GM19240 (cell line): ENCODE measurements around the gene ALPL.

Experiments used
- DNase-seq: peaks from one replicate; pipeline ENCODE4 v3.0.0; 2011; ENCODE audit warnings: low spot score; ENCODE audit not compliant: insufficient read length

Gene ALPL

DNA sequence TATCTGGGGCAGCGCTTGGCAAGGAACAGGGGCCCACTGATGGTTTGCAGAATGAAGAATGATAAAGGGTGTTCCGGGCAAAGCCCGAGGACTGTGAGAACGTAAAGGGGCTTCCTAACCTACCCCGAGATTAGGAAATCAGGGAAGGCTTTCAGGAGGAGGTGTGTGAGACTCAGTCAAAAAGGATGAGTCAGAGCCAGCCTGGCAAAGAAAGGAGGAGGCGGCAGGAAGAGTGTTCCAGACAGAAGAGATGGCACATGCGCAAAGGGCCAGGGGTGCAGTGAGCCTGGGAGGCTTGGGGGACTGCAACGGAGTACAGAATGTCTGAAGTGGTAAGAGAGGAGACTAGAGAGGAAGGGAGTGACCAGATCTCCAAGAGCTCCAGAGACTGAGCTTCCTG lies 89.7 kb downstream of the ALPL start:
- no peak for DNase-seq

GRCh38 chr1:21599402-21599801 lies 90.2 kb downstream of the ALPL start:
- DNase-seq = no peak

DNA sequence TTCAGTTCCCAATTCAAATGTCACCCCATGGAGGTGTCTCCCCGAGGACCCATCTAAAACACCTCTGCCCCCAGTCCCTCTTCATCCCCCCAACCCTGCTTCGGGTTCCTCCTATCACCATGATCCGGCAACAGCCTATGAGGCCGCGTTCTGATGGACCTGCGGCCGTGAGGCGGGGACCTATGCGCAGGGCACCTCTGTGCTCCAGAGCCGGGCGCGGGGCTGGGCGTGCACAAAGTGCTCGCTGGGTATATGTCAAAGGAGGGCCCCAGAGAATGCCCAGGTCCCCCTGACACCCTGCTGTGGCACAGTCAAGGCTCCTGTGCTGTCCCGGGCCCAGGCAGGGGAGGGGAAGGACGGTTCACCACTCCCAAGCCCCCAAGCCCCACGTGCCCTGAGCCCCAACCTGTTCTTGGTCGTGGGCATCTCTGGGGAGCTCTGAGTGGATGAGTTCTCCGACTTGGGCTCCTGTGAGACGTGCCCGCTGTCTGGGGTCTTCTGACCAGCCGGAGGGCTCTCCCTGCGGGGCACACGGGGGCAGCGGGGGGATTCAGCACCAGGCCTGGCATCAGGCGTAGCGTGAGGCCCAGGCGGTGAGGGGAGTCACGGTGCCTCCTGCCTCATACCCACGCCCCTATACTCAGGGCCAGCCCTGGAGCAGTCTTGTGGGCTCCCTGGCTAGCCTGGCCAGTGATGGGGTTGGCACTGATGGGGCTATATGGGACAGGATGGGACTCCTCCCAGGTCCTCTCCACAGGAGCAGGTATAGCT lies 92.2 kb downstream of the ALPL start:
- DNase-seq = no peak

DNA sequence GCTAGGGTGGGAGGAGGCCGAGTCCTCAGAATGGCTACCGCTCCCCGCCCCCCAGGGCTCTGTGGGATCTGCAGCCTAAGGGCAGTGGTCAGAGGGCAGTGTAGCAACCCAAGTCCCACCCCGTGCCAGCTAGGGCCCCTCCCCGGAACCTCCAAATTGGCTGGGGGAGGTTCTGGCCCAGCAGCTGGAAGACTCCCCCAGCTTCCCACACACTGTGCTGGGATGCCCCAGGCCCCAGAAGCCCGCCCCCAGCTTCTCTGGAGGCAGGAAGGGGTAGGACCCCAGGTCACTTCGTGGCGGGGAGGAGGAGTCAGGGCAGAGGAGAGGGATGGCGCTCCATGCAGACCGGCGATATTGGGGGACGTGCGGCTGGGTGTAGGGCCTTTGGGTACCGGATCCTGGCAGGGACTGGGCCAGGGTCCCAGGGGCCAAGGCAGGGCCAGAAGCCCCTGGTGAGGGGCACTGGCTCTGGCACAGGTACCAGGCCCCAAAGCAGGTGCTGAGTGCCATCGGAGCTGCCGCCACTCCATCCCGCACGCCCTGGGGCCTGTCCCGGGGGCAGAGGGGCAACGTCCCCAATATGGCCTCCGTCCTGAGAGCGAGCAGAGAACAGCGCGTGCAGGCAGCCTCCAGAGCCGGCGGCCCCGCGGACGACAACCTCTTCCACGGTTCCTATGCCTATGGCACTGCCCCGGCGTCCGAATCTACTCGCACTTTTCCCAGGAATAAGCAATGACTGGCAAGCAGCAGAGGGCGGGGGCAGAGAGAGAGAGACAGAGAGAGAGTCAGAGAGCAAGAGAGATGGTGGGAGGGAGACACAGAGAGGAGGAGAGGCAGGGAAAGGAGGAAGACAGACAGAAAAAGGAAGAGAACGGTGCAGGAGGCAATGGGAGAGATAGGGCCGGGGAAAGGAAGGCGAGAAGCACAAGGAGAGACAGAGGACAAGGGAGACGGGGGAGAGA lies 94.2 kb downstream of the ALPL start:
- DNase-seq = no peak

- DNase-seq = no peak
Observed at GRCh38 chr1:21604208-21604957, 95.2 kb downstream of the ALPL start.

- no peak for DNase-seq
Observed at GRCh38 chr1:21605012-21605715, 95.9 kb downstream of the ALPL start.

DNA sequence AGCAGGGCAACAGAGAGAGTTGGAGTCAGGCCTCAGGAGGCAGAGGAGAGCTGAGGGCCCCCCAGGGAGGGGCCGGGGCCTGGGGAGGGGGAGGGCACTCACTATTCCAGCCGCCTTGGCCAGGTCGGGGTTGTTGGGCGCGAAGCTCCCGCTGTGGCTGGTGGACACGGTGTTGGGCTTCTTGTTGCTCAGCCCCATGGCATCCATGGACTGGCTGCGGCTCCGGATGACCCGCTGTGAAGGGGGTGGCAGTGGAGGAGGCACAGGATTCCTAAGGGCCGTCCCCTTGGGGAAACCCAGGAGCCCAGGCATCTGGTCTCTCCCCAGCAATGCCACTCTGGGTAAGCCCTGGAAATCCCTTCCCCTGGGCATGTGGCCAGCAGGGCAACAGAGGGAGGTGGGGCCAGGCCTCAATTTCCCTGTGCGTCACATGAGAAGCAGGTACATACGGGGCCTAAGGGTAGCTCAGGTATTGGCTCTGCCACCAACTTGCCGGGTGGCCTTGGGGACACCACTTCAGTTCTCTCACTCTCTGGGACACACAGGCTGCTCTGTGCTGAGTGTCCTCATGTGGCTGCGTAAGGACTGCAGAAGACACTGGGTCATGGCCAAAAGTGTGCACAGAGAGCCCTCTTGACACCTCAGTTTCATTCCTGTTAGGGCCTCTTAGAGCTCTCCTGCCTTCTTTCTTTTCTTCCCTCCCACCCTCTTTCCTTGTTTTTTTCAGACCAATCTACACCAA lies 96.9 kb downstream of the ALPL start:
- DNase-seq = no peak

GRCh38 chr1:21607549-21608529 lies 98.6 kb downstream of the ALPL start:
- DNase-seq = peak; percentile 95

- no peak for DNase-seq
Observed at GRCh38 chr1:21608798-21609197, 99.6 kb downstream of the ALPL start.

DNA sequence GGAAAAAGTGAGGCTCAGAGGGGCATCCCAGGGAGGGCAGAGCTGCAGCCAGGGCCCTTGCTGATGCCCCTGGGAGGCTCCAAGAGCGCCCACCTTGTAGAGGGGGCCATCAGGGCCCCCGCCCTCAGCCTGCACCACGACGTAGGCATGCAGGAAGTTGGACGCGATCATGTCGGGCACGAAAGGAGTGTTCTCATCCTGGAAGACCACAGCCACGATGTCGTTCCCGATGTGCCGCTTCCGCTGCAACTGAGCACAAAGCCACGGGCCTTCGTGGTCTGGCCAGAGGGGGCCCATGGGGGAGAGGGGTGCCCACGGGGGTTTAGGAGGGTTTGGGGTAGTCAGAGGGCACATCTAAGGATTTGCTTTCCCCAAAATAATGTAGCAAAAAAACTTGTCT lies 100.8 kb downstream of the ALPL start:
- DNase-seq = no peak

GRCh38 chr1:21610989-21611785 lies 102.0 kb downstream of the ALPL start:
- no peak for DNase-seq

DNA sequence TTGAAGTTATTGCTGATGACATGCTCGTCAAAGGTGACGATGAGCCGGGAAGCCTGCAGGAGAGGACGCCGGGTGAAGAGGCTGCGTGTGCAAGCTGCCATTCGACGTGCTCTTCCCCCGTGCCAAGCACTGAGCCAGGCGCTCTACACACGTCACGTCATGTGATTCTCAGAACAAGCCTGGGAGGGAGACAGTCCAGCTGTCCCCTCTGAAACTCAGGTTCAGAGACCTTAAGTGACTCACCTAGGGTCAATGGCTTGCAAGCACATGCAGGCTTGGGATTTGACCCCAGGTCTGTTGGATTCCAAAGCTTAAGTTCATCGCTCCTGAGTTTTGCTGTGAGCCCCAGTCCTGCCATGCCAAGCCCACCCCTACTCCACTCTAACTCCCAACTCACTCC lies 102.8 kb downstream of the ALPL start:
- DNase-seq = no peak

DNA sequence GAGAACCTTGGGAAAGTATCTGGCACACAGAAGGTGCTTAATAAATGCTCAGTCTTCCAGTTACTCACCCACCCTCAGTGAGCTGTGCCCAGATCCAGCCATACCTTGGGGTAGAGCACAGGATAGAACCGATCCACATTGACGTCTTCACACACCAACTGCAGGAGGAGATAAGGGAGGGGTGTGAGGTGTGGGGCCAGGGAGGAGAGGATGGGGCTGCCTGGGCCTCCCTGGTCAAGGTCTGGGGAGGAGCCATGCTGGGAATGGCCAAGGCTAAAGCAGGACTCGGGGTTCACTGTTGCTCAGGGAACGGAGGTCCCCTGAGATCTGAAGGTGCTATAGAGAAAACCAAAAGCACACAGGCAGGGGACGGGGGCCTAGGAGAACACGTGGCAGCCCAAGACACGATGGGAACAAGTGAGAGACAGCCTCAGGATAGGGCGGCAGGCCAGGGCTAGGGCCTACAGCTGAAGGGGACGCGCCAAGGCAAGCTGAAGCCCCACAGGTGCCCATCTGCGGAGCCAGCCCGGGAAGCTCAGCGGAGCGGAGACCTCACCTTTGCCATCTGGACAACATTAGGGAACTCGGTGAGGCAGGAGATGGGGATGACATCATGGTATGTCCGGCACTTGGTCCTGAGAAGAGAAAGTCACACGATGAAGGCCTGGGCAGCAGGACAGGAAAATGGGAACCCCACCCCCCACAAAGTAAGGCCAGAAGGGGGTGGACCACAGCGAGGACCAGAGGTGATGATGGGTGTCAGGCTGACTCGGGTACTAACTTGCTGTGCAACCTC lies 104.0 kb downstream of the ALPL start:
- no peak for DNase-seq

- DNase-seq = no peak
Observed at GRCh38 chr1:21614419-21615115, 105.3 kb downstream of the ALPL start.

DNA sequence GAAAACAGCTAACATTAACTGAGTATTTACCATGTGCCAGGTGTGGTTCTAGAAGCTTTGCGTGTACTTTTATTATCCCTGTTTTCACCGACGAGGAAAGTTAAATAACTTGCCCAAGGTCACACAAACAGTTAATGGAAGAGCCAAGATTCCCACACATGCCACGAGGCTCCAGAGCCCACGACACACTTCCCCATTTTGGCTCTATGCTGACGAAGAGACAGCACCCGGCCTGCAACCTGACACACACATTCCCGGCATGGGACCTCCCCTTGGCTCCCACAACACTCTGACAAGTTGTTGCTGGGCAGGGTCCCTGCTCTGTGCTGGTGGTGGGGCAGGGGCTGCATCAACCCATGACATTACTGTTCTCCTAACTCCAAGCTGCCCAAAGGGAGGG lies 107.1 kb downstream of the ALPL start:
- DNase-seq = no peak

GRCh38 chr1:21617126-21617738 lies 108.0 kb downstream of the ALPL start:
- DNase-seq = no peak

- no peak for DNase-seq
Observed at GRCh38 chr1:21618059-21618458, 108.8 kb downstream of the ALPL start.
